GM19035 (cell line): Measurements from ENCODE around the gene EFCAB12.
"Not testable (repeated sequence)": the region's sequence is repeated elsewhere in the genome, so short reads cannot be mapped to it uniquely, and the experiment has no call there.

Source experiments
- ATAC-seq: cut with Tn5 transposase; IDR thresholded peaks from one replicate; pipeline ENCODE4 v1.9.1; 2021; ENCODE audit not compliant: unreplicated experiment

The EFCAB12 gene

GRCh38 chr3:129399145-129399894 lies 29.1 kb downstream of the EFCAB12 start:
- ATAC-seq, result peak; percentile 87

GRCh38 chr3:129398803-129399144 lies 29.7 kb downstream of the EFCAB12 start:
- ATAC-seq, result peak; percentile 16

- not testable (repeated sequence) for ATAC-seq
Measured at GRCh38 chr3:129393760-129394564, 34.5 kb downstream of the EFCAB12 start.

- no peak for ATAC-seq
Measured at GRCh38 chr3:129393271-129393670, 35.2 kb downstream of the EFCAB12 start.

DNA sequence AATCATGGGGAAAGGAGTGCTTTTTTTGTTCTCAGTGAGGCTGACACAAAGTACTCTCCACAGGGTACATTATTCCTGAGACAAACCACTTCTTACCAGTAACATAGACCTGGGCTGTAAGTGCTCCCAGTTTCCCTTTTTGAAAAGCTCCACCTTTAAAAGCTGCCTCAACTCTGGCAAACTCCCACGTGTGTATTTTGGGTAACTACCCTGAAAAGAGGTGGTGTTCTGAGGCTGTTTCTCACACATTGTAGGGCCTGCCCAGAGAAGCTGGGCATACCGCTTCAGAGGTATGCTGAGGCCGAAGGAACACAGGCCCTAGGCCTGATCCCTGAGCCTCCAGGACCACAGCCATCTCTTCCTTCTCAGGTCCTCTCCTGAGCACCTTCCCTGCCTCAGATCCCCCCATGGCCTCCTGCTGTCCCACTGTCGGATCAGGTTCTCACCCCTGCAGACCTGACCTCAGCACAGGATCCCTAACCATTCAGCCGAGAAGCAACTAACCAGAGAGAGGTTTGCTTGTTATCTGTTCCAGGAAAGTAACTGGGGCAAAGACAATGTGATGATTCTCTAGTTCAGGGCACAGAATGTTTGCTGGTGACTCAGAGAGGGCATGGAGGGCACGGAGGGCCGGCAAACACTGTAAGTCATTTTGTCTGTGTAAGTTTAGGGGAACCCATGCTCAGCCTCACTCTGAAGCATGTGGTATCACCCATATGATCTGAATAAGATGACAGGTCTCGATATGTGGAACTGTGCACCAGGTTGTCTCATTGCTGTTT lies 36.1 kb downstream of the EFCAB12 start:
- ATAC-seq, result not testable (repeated sequence)

- not testable (repeated sequence) for ATAC-seq
Measured at GRCh38 chr3:129391583-129391982, 36.9 kb downstream of the EFCAB12 start.

DNA sequence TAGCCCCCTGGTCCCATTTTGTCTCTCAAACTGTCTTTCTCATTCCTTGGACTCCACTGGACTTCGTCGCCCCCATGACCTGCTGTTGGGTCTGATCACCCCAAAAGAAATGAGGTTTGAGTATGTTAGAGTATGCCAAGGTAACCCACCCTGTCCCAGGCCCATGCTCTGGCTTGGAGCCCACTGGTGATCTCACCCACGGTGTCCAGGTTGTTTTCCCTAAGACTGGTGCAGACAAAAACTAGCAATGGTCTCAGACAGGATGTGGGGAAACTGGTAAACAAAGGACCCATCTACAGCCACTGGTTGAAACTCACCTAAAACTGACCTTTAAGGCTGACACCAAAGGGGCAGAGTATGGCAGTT lies 38.9 kb downstream of the EFCAB12 start:
- no peak for ATAC-seq

DNA sequence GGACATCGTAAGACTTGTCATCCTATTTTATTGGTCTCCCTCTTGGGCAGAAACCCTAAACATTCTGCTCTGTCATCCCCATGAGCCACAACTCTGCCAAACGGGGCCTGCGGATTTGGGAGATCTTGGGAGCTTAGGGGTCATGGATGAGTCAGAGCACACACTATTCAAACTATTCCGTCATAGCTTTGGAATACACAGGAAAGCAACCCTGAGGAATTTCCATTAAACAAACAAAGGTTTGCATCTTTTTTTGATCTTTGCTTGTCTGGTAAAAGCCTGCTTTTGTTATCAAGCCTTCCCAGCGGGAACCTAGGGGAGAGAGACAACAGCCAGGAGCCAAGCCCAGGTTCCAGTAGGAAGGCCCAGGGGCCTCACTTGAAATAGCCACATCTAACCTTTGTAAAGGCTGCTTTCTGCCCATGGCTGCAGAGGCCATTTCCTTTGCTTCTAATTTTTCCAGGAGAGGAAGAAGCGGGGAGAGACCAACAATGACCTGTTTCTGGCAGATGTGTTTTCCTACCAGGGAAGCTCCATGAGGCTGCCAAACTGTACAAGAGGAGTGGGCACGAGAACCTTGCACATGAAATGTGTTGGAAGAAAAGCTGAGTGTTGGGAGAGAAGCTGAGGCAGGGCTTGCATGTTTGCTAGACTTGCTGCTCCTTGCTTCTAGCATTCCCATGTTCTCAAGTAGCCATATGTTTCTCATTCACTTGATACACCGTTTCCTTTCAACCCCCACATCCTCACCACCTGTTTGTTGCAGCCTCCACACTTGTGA lies 39.5 kb downstream of the EFCAB12 start:
- ATAC-seq, result not testable (repeated sequence)

DNA sequence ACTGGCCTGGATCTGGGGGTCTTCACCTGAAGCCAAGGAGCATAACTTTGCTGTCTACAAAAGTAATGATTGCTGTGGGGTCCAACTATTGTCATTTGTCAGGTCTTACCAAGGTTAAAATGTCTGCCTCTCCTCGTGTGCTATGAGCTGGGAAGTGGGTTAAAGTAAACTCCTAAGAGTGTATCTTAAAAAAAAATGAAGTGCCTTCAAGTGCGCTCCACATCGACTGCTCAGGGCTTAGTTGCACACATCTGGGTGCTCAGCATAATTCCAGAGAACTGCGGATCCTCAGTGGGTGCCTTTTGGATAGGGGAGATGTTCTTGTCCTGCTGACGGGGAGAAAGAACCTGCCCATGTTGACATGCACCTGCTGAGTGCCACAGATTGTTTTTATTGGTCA lies 40.9 kb downstream of the EFCAB12 start:
- ATAC-seq, result no peak

DNA sequence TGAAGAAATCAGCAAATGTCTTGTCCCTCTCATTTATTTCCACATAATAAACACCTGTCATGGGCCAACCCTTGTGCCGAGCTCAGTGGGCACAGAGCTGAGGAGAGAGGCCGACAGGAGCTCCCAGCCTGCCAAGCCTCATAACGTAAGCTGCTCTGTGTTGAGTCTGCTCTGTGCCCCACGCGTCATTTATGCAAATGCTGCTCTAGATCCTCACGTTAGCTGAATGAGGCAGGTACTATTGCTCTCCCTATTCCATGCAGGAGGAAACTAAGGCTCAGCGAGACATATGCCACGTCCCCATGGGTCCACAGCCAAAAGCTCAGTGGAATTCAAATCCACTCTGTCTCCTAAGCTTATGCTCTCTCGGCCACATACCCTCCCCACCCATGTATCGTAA lies 41.5 kb downstream of the EFCAB12 start:
- ATAC-seq, result no peak

- ATAC-seq, result not testable (repeated sequence)
Measured at GRCh38 chr3:129385507-129385906, 42.9 kb downstream of the EFCAB12 start.

DNA sequence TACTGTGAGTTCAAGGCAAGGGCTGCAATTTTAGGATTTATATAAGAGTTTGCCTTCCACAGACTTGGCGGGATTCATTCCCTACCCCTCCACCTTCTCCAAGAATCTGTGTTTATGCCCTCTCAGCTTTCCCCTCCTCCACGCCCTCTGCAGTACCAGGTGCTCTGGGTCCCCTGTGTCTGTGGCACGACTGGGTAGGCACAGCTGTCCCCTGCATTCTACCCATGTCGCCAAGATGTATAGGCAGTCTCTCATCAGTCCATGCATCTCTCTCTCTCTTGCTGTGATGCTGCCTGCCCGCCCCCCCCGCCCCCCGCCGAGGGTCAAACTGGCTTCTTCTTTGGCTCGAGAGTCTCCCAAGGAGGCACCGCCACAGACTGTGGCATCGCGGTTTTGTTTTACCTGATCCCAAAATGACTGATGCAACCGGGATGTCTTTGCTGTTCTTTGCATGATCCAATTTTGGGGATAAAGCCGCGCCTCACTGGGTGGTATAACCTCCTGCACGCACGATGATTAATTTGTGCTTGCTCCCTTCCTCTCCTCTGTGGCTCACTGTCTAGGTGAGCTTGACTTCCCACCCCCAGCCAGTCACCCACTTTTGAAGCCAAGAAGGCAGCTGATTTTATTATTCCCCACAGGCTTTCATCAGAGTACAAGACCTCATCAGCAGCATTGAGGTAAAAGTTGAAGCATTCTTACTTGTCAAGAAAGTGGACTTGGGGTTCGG lies 43.7 kb downstream of the EFCAB12 start:
- ATAC-seq, result no peak

- not testable (repeated sequence) for ATAC-seq
Measured at GRCh38 chr3:129384103-129384502, 44.3 kb downstream of the EFCAB12 start.

- peak; percentile 76 for ATAC-seq
Measured at GRCh38 chr3:129383292-129383860, 45.1 kb downstream of the EFCAB12 start.

- no peak for ATAC-seq
Measured at GRCh38 chr3:129382366-129382765, 46.1 kb downstream of the EFCAB12 start.

DNA sequence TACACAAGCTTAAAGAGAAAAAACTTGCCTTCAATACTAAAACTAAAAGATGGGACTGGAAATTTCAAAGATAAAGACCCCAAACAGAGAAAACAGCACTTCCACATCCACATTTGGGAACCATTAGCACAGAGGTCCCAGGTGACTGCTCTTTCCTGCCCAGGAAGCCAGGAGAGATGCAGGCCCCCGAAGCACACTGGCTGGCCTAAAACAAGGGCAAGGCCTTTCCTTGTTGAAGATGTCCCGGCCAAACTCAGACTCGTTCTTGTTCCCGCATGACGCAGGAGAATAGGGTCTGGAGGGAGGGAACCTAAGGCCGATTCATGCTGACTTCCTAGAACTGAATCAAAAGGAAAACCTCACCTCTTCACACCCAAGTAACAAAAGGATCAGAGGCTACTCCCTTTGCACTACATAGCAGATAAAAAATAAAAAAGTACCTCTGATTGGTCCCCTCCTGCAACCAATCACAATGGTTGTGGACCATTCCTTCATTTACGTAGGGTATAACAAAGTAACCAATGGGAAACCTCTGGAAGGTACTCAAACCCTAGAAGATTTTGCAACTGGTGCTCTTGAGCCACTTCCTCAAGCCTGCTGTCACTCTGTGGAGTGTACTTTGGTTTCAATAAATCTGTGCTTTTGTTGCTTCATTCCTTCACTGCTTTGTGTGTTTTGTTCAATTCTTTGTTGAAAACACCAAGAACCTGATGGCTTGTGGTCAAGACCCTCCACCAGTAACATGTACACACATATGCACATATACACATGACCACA lies 48.7 kb downstream of the EFCAB12 start:
- ATAC-seq, result no peak

DNA sequence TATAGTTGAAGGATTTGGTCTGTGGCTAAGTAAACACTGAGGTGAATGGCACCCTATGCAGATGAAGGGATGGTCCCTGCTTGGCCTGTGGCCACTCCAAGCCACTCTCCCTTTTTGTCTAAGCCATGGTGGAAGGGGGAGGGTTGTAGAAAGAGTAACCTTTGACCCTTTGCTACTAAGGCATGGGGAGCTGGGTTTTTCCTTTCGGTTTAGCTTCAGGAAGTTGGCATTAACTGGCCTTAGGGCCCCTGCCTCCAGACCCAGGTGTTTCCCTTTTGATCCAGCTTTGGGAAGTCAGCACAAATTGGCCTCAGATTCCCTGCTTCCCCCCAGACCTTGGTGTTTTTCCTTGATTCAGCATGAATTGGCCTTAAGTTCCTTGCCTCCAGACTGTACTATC lies 49.5 kb downstream of the EFCAB12 start:
- no peak for ATAC-seq

DNA sequence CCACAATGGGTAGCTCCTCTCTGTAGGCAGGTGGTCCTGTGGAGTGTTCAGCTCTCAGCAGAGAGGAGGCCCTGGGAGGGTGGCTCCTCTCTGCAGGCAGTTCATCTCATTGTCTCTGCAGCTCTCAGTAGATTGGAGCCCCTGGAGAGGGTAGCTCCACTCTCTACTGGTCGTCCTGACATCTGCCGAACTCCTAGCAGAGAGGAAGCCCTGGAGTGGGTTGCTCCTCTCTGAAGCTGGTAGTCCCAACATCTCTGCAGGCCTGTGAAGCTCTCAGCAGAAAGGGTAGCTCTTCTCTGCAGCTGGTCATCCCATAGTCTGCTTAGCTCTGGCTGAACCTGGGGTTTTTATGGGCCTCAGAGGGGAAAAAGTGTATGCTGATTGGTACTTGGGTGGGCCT lies 50.8 kb downstream of the EFCAB12 start:
- ATAC-seq, result no peak

DNA sequence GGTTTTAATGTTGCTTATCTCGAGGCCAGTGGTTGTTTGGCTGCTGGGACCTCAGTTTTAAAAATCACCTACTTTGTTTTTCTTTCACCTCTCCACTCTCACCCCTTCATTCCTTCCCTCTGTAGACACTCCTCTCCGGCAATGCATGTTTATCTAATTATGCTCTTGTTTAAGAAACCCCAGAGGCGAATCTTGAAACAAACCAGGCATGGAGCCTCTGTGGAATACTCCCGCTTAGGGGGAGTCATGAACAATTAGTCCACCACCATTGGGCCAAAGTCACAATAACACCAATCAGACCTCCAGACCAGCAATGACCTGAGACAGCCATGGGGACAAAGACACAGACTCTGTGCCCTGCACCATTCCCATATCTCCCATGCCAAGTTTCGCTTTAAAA lies 53.3 kb downstream of the EFCAB12 start:
- no peak for ATAC-seq
